Measurements from ENCODE around the gene CHID1.
A peak's percentile ranks its signal among the peaks of the same experiment; 100 is the strongest.

The CHID1 gene

GRCh38 chr11:845872-846495 is 64.6 kb downstream of the CHID1 start:
- DNase-seq, result no peak

GRCh38 chr11:844693-845644 is 65.6 kb downstream of the CHID1 start:
- no peak for DNase-seq

- DNase-seq, result no peak
Observed at GRCh38 chr11:843818-844692, 66.6 kb downstream of the CHID1 start.

DNA sequence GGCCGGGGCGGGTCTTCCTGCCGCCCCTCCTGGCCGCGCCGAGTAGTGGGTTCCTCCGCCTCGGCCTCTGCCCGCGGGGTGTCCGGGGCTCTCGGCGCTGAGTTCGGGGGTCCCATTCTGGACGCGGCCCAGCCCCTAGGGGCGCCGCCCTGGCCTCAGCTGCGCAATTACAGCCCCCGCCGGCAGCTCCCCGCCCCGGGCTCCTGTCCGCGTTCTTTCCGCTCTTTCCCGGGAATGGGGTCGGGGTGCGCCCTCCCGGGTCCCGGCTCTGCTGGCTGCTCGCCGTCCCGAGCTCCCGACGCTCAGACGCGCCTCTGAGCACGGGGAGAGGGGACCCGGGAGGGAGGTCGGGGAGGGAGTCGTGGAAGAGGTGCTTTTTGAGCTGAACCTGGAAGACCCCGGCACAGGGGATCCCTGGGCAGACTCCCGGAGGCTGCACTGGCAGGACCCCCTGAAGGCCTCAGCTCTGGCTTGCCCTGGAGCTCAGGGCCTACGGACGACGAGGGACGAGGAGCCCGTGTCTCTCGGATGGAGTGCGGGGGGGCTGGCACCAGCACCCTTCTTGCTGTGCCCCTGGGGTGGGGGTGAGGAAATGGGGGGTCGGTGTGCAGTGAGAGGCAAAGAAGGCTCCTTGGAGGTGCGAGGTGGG is 67.4 kb downstream of the CHID1 start:
- DNase-seq, result no peak

GRCh38 chr11:842370-843002 is 68.1 kb downstream of the CHID1 start, which contains the start of the genes POLR2L and TSPAN4:
Gene POLR2L (minus strand): TSS chr11:842529. CDS start chr11:842508, 21 bp downstream.
Gene TSPAN4 (plus strand): TSS chr11:842852. CDS start chr11:850305, 7,453 bp downstream.
- peak in 1 of 2 experiments; percentile 54 for DNase-seq

DNA sequence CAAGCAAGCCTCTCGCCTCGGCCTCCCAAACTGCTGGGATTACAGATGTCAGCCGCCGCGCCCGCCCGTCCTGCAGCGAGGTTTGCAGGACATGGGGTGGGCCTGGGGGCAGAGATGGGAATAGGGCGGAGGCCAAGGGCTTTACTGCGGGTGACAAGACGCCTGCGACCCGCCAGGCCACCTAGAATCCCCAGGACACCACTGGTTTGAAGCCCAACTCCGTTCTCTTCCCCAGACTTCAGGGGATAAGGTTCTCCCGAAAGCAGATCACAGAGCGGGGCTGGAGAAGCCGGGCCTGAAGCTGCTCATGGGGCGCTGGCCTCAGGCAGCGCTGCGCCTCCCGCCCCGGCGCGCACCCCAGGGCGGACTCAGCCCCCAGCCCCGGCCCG is 68.6 kb downstream of the CHID1 start:
- DNase-seq, result no peak

DNA sequence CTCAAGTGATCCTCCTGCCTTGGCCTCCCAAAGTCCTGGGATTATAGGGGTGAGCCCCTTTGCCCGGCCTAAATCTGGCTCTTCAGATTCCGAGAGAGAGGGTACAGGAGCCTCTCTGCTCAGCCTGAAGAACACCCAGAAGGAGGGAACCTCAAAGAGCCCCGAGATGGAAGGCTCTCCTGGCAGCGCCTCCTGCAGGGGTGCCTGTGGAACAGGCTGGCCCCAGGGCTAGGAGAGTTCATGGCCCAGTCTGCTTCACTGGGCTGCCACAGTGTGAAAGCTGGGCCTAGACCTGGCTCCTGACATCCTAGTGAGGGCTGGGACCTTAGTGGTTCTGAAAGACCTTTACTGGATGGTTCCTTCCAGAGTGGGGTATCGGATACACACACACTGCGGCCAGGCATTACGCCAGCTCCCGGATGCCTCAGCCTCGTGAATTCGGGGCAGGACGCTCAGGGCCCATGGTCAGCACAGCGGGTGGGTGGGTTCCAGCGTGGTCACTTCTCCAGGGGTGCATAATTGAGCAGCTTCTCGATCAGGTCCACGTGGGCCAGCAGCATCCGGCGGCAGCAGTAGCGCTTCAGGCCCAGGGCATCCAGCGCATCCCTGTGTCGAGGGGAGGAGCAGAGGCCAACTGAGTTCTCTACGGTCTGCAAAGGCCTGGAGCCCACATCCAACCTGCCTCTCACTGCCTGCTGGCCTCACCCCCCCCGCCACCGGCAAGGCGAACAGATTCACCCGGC is 70.6 kb downstream of the CHID1 start:
- DNase-seq, result no peak

DNA sequence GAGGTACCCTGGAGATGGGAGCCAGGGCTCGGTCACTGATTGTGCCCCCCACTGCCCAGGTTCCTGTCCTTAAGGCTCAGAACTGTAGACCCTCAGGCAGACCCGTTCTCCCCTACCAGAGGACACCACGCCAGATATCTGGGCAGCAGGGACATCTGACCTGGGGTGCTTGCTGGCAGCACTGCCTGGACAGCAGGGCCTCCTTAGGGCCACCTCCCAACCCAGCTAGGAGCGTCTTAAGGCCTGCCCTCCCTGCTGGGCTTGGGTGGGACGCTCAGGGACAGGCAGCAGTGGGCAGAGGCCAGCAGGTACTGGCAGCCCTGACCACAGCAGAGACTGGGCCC is 71.4 kb downstream of the CHID1 start:
- DNase-seq, result no peak

DNA sequence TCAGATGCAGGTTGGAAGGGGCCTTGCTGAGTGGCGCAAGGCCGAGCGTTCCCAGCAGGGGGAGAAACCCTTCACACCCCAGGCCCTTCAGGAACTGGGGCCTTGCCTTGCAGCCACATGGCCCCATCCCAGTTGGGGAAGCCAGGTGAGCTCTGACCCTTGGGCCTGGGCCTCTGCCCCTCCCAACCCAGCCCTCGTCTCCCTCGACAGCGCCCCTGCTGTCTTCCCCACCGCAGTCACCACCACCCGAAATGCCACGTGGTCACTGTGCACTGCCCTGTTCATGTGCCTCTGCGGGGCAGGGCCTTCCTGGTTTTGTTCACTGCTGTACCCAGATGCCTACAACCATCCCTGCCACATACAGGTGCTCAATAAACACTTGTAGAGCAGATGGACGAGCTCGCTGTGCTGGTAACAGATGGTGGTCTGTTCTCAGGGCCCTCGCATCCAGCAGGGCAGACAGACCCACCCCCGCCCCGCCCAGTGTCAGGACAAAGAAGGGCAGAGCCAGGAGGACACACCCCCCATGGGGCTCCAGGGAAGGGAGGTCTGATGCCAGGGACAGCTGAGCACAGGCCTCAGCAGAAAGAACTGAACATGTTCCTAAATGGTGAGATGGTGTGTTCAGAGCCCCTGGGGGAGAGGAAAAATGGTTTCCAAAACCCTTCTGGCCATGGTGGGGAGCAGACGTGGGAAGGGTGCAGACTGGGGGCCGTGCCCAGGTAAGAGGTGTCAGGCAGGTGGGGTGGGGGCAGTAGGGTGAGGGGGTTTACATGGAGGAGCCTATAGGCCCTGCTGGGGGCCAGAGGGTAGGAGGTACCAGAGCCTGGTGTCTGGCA is 72.0 kb downstream of the CHID1 start:
- DNase-seq, result no peak

- no peak for DNase-seq
Observed at GRCh38 chr11:837990-838307, 72.7 kb downstream of the CHID1 start.

GRCh38 chr11:837189-837989 is 73.2 kb downstream of the CHID1 start:
- no peak for DNase-seq

DNA sequence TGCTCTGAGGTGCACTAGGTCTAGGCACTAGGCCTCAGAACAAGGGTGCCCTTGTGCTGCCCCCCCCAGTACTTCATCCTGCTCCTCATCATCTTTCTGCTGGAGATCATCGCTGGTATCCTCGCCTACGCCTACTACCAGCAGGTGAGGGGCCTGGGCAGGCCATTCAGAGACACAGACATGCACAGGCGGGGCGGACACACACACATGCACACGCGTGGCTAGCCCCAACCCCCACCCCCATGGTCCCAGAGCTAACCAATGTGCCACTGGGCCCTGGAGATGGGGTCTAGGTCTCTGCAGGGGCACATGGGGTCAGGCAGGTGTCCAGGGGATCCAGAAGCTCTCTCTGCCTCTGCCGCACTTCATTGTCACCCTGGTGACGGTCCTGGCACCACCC is 73.9 kb downstream of the CHID1 start:
- DNase-seq, result no peak

DNA sequence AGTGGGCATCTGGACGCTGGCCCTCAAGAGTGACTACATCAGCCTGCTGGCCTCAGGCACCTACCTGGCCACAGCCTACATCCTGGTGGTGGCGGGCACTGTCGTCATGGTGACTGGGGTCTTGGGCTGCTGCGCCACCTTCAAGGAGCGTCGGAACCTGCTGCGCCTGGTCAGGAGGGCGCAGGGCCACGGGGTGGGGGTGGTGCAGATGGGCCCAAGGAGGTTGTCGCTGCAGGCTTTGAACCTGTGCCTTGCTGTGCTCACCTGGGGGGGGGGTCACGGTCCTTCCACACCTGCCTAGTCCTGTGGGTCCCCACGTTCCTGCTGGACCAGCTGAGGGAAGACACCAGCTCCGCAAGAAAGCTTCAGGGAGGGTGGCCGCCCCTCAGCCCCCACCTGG is 74.3 kb downstream of the CHID1 start:
- no peak for DNase-seq

- DNase-seq, result no peak
Observed at GRCh38 chr11:834371-835316, 76.0 kb downstream of the CHID1 start.

DNA sequence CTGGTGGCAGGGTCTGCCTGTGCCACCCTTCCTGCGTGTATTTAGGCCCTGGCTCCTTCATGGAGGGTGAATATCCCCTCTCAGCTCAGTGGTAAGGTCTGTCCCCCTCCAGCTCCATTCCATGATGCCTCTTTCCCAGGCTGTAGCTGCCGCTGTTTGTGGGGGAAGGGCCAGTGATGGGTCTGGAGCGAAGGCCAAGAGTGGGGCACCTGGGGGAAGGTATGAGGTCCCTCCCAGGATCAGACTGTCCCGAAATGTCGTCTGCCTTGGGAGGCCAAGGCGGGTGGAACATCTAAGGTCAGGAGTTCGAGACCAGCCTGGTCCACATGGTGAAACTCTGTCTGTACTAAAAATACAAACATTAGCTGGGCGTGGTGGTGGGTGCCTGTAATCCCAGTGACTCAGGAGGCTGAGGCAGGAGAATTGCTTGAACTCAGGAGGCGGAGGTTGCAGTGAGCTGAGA is 76.7 kb downstream of the CHID1 start:
- DNase-seq, result no peak

GRCh38 chr11:833114-833791 is 77.4 kb downstream of the CHID1 start:
- DNase-seq, result no peak

DNA sequence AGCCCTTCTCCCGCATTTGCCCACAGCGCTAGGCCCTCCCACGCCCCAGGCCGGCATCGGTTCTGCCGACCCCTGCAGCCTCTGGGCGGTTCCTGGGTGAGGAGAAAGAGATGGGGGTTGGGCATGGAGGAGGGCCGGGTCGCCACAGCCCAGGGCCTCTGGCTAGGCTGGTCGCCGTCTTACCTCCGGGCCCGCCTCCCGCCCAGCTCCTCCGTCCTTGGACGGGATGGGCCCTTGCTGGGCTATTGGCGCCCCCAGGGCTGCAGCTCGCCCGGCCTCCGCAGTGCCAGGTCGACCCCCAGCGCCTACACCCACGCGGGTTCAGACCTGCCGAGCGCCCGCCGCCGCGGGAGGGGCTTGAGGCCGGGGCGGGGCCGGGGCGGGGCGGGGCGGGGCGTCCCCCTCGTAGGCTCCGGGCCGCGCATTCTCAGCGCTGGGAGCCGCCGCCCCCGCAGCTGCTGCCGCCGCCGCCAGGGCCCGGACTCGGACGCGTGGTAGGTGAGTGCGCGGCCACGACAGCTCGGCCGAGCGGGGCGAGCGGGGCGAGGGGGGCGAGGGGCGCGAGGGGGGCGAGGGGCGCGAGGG is 78.0 kb downstream of the CHID1 start, which contains the start of gene CD151:
Gene CD151, plus strand, starts transcription at position 424 of the 585 bp plus-strand sequence. CDS start 3,118 bp downstream, outside the sequence.
- no peak for DNase-seq
